HEK293 (cell line): ENCODE results near the gene CSKMT.

Experiments used
- CTCF ChIA-PET: fragments of 350-600 bp; formaldehyde crosslinking; extraction: SDS; loops from one replicate; lab custom pipeline; 2021; ENCODE audit warnings: antibody characterized with exemption; lab: Yijun Ruan, JAX
- POLR2A ChIA-PET: fragments of 300-600 bp; formaldehyde crosslinking; extraction: SDS; loops from one replicate; lab custom pipeline; 2020; ENCODE audit warnings: antibody characterized with exemption, inconsistent platforms; lab: Yijun Ruan, JAX
- H3K27ac ChIP-seq: fragments of 200-500 bp; sonication (Bioruptor generic); 2 replicates; pipeline ENCODE4 v1.5.1; 2014; ENCODE audit warnings: low read depth, low read length, control low read depth, inconsistent platforms; ENCODE audit errors: extremely low read depth
- H3K36me3 ChIP-seq, 2 experiments: fragments of 200-500 bp in 1 of 2; sonication (Bioruptor generic) in 1 of 2; 1 replicate in 1 of 2; 2 replicates in 1 of 2; pipeline ENCODE4 v1.5.1; 2014 to 2017; ENCODE audit warnings: inconsistent platforms in 2 of 2, low read length in 2 of 2; ENCODE audit not compliant: control insufficient read depth in 2 of 2, insufficient read depth in 1 of 2
- H3K4me1 ChIP-seq: fragments of 200-500 bp; sonication (Bioruptor generic); 2 replicates; pipeline ENCODE4 v1.5.1; 2014; ENCODE audit warnings: mild to moderate bottlenecking, low read length, inconsistent platforms; ENCODE audit not compliant: control insufficient read depth, insufficient read depth
- H3K4me3 ChIP-seq: 2 replicates; pipeline ENCODE4 v1.5.1; 2011; ENCODE audit warnings: low read depth, mild to moderate bottlenecking, control low read depth, low read length, moderate library complexity
- H3K9me3 ChIP-seq: fragments of 200-500 bp; sonication (Bioruptor generic); 2 replicates; pipeline ENCODE4 v1.5.1; 2014; ENCODE audit warnings: low read depth, low read length, inconsistent platforms; ENCODE audit not compliant: control insufficient read depth, insufficient read depth
- BCL11B ChIP-seq: fragments of 450-650 bp; formaldehyde crosslinking; IDR thresholded peaks from 2 replicates; pipeline ENCODE4 v1.5.1; 2016; ENCODE audit warnings: low read depth, missing biosample characterization, missing genetic modification characterization
- KLF16 ChIP-seq: fragments of 450-650 bp; formaldehyde crosslinking; IDR thresholded peaks from 2 replicates; pipeline ENCODE4 v1.5.1; 2017; ENCODE audit warnings: missing biosample characterization, missing genetic modification characterization
- KLF9 ChIP-seq: fragments of 450-650 bp; formaldehyde crosslinking; IDR thresholded peaks from 2 replicates; pipeline ENCODE4 v1.5.1; 2016; ENCODE audit warnings: missing biosample characterization, missing genetic modification characterization, low read depth
- ZNF121 ChIP-seq: fragments of 450-650 bp; formaldehyde crosslinking; IDR thresholded peaks from 2 replicates; pipeline ENCODE4 v1.5.1; 2016; ENCODE audit warnings: missing biosample characterization, missing genetic modification characterization
- ZNF133 ChIP-seq: fragments of 450-650 bp; formaldehyde crosslinking; IDR thresholded peaks from 2 replicates; pipeline ENCODE4 v1.5.1; 2016; ENCODE audit warnings: missing biosample characterization, missing genetic modification characterization
- ZNF19 ChIP-seq: fragments of 450-650 bp; formaldehyde crosslinking; IDR thresholded peaks from 2 replicates; pipeline ENCODE4; 2016; ENCODE audit warnings: missing biosample characterization, missing genetic modification characterization, low read depth
- ZNF2 ChIP-seq: fragments of 450-650 bp; formaldehyde crosslinking; IDR thresholded peaks from 2 replicates; pipeline ENCODE4 v1.5.1; 2016; ENCODE audit warnings: missing biosample characterization, missing genetic modification characterization
- ZNF423 ChIP-seq: fragments of 450-650 bp; formaldehyde crosslinking; IDR thresholded peaks from 2 replicates; pipeline ENCODE4 v1.5.1; 2016; ENCODE audit warnings: missing biosample characterization, missing genetic modification characterization
- ZNF654 ChIP-seq: fragments of 450-650 bp; formaldehyde crosslinking; IDR thresholded peaks from 2 replicates; pipeline ENCODE4 v1.5.1; 2016; ENCODE audit warnings: low read depth, missing biosample characterization, missing genetic modification characterization
- ZSCAN23 ChIP-seq: fragments of 450-650 bp; formaldehyde crosslinking; IDR thresholded peaks from 2 replicates; pipeline ENCODE4 v1.5.1; 2016; ENCODE audit warnings: missing biosample characterization, missing genetic modification characterization
- ZXDB ChIP-seq: fragments of 450-650 bp; formaldehyde crosslinking; IDR thresholded peaks from 2 replicates; pipeline ENCODE4 v1.5.1; 2016; ENCODE audit warnings: missing biosample characterization, missing genetic modification characterization
- TF ChIP-seq, protein P1 (sequence below): fragments of 450-650 bp; formaldehyde crosslinking; IDR thresholded peaks from 2 replicates; pipeline ENCODE4 v1.5.0; 2017; ENCODE audit warnings: missing biosample characterization, missing genetic modification characterization, borderline replicate concordance
- TF ChIP-seq, protein P2 (sequence below): fragments of 450-650 bp; formaldehyde crosslinking; IDR thresholded peaks from 2 replicates; pipeline ENCODE4 v1.5.1; 2017; ENCODE audit warnings: missing biosample characterization, missing genetic modification characterization
- TF ChIP-seq, protein P3 (sequence below): fragments of 450-650 bp; formaldehyde crosslinking; IDR thresholded peaks from 2 replicates; pipeline ENCODE4 v1.5.1; 2016; ENCODE audit warnings: missing biosample characterization, missing genetic modification characterization
- TF ChIP-seq, protein P4 (sequence below): fragments of 450-650 bp; formaldehyde crosslinking; IDR thresholded peaks from 2 replicates; pipeline ENCODE4 v1.5.1; 2016; ENCODE audit warnings: missing biosample characterization, missing genetic modification characterization
- TF ChIP-seq, protein P5 (sequence below): fragments of 450-650 bp; formaldehyde crosslinking; IDR thresholded peaks from 2 replicates; pipeline ENCODE4 v1.5.1; 2016; ENCODE audit warnings: missing biosample characterization, missing genetic modification characterization, borderline replicate concordance
- TF ChIP-seq, protein P6 (sequence below): fragments of 450-650 bp; formaldehyde crosslinking; IDR thresholded peaks from 2 replicates; pipeline ENCODE4 v1.5.1; 2016; ENCODE audit warnings: missing biosample characterization, missing genetic modification characterization

CSKMT gene

DNA sequence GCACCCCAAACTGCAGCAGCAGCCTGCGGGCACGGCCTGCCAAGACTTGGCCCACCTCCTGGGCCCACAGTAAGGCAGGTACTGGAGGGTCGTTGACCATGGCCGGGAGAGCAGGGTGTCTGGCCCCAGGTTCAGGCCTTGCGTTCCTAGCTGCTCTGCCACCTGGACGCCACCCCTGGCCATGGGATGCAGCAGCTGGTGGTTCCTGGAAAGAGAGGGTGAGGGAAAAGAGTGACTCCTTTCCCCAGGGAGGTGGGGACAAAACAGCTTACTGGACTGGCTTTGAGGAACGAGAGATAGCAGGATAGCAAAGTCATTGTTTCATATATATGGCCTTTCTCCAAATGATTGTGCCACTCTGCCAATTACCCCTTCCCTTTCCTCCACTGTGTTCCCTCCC is 40.3 kb downstream of the CSKMT start:
- H3K36me3 ChIP-seq: peaks cover 15 to 89% of the 10 kb centered on the region in 2 experiments
- POLR2A ChIA-PET: interaction anchor here (0.8 to 3.7 kb wide), 15 partner anchors 10 to 150 kb away, joined by 3 to 34 read pairs (median 13); partner anchors contain the start of genes C11orf98, CSKMT, HNRNPUL2 and LBHD1
- H3K4me1 ChIP-seq: peaks cover 3% of the 10 kb centered on the region; the same call in 1 of the 2 replicates
- TF ChIP-seq ZNF121 (tag by site-specific recombination) (no peak), BCL11B (tag by site-specific recombination) (no peak), ZNF133 (tag by site-specific recombination) (no peak), ZNF19 (tag by site-specific recombination) (no peak), ZNF654 (tag by site-specific recombination) (no peak), KLF16 (tag by site-specific recombination) (no peak)
- TF ChIP-seq, protein P1, sequence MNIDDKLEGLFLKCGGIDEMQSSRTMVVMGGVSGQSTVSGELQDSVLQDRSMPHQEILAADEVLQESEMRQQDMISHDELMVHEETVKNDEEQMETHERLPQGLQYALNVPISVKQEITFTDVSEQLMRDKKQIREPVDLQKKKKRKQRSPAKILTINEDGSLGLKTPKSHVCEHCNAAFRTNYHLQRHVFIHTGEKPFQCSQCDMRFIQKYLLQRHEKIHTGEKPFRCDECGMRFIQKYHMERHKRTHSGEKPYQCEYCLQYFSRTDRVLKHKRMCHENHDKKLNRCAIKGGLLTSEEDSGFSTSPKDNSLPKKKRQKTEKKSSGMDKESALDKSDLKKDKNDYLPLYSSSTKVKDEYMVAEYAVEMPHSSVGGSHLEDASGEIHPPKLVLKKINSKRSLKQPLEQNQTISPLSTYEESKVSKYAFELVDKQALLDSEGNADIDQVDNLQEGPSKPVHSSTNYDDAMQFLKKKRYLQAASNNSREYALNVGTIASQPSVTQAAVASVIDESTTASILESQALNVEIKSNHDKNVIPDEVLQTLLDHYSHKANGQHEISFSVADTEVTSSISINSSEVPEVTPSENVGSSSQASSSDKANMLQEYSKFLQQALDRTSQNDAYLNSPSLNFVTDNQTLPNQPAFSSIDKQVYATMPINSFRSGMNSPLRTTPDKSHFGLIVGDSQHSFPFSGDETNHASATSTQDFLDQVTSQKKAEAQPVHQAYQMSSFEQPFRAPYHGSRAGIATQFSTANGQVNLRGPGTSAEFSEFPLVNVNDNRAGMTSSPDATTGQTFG (tag by site-specific recombination): no peak
- peak overlapping the region; percentile 51; the same call in 1 of the 2 replicates for H3K27ac ChIP-seq
- peak overlapping the region; percentile 62 for H3K4me3 ChIP-seq
- no peaks in the 10 kb centered on the region for H3K9me3 ChIP-seq
- CTCF ChIA-PET: interaction anchor here (0.7 to 2.1 kb wide), 6 partner anchors 8 to 98 kb away, joined by 3 to 7 read pairs (median 3); no protein-coding TSS in a partner anchor

DNA sequence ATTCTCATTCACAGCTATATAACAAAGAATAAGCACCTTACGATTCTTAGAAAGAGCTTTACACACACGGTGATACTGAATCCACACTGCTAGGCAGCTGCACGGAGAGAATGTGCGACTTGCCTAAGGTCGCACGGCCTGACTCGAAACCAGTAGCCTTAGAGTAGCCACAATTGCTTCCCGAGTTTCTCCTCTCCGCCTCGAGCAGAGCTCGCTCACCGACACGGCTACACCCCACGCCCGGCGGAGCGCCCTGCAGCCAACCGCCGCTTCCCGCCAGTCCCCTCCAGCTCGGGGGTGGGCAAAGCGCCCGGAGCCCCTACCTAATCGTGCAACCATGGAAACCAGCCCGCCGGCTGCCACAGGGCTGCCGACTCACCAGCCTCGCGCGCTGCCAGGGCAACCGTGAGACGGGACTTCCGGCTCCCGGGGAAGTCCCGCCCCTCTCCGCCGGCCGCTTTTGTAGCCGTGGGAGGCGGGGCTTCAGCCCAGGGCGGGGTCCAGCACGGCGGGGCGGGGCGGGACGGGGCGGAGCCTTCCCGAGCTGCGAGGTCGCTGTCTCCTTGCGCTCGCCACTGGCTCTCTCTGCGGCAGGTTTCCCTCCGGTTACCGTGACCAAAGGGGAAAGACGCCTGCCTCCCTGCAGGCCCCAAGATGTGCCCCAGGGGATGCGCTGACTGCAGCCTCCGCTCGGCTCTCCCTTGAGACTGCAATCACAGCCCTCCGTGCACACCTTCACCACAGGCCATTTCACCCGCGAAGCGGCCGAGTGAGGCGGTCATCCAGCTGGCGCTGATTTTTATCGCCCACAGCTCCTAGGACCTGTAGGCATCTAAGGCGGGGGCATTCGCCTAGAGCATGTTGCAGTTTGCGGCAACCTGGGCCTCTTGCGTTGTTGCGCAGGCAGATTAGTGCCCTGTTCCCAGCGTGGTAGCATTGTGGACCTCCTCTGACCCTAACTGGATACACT is 41.1 kb downstream of the CSKMT start:
- CTCF ChIA-PET: interaction anchor here (0.7 to 2.1 kb wide), 7 partner anchors 9 to 281 kb away, joined by 3 to 7 read pairs (median 3); no protein-coding TSS in a partner anchor
- H3K4me1 ChIP-seq: peaks cover 3% of the 10 kb centered on the region; the same call in 1 of the 2 replicates
- TF ChIP-seq, protein P2, sequence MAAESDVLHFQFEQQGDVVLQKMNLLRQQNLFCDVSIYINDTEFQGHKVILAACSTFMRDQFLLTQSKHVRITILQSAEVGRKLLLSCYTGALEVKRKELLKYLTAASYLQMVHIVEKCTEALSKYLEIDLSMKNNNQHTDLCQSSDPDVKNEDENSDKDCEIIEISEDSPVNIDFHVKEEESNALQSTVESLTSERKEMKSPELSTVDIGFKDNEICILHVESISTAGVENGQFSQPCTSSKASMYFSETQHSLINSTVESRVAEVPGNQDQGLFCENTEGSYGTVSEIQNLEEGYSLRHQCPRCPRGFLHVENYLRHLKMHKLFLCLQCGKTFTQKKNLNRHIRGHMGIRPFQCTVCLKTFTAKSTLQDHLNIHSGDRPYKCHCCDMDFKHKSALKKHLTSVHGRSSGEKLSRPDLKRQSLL: no peak
- TF ChIP-seq KLF9 (tag by site-specific recombination): peak; percentile 34; the same call in 1 of the 2 replicates
- TF ChIP-seq, protein P3, sequence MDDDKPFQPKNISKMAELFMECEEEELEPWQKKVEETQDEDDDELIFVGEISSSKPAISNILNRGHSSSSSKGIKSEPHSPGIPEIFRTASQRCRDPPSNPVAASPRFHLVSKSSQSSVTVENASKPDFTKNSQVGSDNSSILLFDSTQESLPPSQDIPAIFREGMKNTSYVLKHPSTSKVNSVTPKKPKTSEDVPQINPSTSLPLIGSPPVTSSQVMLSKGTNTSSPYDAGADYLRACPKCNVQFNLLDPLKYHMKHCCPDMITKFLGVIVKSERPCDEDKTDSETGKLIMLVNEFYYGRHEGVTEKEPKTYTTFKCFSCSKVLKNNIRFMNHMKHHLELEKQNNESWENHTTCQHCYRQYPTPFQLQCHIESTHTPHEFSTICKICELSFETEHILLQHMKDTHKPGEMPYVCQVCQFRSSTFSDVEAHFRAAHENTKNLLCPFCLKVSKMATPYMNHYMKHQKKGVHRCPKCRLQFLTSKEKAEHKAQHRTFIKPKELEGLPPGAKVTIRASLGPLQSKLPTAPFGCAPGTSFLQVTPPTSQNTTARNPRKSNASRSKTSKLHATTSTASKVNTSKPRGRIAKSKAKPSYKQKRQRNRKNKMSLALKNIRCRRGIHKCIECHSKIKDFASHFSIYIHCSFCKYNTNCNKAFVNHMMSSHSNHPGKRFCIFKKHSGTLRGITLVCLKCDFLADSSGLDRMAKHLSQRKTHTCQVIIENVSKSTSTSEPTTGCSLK: no peak
- TF ChIP-seq ZXDB: peak; percentile 53
- peak; percentile 59 for TF ChIP-seq ZNF2 (tag by site-specific recombination)
- TF ChIP-seq, protein P4, sequence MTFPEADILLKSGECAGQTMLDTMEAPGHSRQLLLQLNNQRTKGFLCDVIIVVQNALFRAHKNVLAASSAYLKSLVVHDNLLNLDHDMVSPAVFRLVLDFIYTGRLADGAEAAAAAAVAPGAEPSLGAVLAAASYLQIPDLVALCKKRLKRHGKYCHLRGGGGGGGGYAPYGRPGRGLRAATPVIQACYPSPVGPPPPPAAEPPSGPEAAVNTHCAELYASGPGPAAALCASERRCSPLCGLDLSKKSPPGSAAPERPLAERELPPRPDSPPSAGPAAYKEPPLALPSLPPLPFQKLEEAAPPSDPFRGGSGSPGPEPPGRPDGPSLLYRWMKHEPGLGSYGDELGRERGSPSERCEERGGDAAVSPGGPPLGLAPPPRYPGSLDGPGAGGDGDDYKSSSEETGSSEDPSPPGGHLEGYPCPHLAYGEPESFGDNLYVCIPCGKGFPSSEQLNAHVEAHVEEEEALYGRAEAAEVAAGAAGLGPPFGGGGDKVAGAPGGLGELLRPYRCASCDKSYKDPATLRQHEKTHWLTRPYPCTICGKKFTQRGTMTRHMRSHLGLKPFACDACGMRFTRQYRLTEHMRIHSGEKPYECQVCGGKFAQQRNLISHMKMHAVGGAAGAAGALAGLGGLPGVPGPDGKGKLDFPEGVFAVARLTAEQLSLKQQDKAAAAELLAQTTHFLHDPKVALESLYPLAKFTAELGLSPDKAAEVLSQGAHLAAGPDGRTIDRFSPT (tag by site-specific recombination): peak; percentile 87
- TF ChIP-seq, protein P5, sequence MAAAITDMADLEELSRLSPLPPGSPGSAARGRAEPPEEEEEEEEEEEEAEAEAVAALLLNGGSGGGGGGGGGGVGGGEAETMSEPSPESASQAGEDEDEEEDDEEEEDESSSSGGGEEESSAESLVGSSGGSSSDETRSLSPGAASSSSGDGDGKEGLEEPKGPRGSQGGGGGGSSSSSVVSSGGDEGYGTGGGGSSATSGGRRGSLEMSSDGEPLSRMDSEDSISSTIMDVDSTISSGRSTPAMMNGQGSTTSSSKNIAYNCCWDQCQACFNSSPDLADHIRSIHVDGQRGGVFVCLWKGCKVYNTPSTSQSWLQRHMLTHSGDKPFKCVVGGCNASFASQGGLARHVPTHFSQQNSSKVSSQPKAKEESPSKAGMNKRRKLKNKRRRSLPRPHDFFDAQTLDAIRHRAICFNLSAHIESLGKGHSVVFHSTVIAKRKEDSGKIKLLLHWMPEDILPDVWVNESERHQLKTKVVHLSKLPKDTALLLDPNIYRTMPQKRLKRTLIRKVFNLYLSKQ (tag by site-specific recombination): no peak
- TF ChIP-seq ZNF423 (tag by site-specific recombination): peak; percentile 32; the same call in 1 of the 2 replicates
- TF ChIP-seq, protein P6, sequence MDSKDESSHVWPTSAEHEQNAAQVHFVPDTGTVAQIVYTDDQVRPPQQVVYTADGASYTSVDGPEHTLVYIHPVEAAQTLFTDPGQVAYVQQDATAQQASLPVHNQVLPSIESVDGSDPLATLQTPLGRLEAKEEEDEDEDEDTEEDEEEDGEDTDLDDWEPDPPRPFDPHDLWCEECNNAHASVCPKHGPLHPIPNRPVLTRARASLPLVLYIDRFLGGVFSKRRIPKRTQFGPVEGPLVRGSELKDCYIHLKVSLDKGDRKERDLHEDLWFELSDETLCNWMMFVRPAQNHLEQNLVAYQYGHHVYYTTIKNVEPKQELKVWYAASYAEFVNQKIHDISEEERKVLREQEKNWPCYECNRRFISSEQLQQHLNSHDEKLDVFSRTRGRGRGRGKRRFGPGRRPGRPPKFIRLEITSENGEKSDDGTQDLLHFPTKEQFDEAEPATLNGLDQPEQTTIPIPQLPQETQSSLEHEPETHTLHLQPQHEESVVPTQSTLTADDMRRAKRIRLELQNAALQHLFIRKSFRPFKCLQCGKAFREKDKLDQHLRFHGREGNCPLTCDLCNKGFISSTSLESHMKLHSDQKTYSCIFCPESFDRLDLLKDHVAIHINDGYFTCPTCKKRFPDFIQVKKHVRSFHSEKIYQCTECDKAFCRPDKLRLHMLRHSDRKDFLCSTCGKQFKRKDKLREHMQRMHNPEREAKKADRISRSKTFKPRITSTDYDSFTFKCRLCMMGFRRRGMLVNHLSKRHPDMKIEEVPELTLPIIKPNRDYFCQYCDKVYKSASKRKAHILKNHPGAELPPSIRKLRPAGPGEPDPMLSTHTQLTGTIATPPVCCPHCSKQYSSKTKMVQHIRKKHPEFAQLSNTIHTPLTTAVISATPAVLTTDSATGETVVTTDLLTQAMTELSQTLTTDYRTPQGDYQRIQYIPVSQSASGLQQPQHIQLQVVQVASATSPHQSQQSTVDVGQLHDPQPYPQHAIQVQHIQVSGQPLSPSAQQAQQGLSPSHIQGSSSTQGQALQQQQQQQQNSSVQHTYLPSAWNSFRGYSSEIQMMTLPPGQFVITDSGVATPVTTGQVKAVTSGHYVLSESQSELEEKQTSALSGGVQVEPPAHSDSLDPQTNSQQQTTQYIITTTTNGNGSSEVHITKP (tag by site-specific recombination): peak; percentile 26; the same call in 1 of the 2 replicates
- TF ChIP-seq ZSCAN23: no peak

More for the DNA sequence above, 41.1 kb downstream of the CSKMT start:
- POLR2A ChIA-PET: interaction anchor here (0.8 to 3.7 kb wide), 20 partner anchors 9 to 149 kb away, joined by 3 to 34 read pairs (median 7); partner anchors contain the start of genes C11orf98, CSKMT, EEF1G and HNRNPUL2
- peak overlapping the region; percentile 62 for H3K27ac ChIP-seq
- H3K4me3 ChIP-seq: peak overlapping the region; percentile 62
- peaks cover 13 to 90% of the 10 kb centered on the region in 2 experiments for H3K36me3 ChIP-seq
- H3K9me3 ChIP-seq: no peaks in the 10 kb centered on the region
